GM21786 (cell line): ENCODE measurements around the gene PLXNA1.

Experiments
- ATAC-seq: cut with Tn5 transposase; IDR thresholded peaks from one replicate; pipeline ENCODE4 v1.9.1; 2021; ENCODE audit not compliant: unreplicated experiment

The PLXNA1 gene

GRCh38 chr3:126982471-126983175 is at the start of gene PLXNA1:
Gene PLXNA1 (plus strand): TSS chr3:126983115. CDS start chr3:126988594, 5,479 bp downstream.
- ATAC-seq = peak; percentile 53

DNA sequence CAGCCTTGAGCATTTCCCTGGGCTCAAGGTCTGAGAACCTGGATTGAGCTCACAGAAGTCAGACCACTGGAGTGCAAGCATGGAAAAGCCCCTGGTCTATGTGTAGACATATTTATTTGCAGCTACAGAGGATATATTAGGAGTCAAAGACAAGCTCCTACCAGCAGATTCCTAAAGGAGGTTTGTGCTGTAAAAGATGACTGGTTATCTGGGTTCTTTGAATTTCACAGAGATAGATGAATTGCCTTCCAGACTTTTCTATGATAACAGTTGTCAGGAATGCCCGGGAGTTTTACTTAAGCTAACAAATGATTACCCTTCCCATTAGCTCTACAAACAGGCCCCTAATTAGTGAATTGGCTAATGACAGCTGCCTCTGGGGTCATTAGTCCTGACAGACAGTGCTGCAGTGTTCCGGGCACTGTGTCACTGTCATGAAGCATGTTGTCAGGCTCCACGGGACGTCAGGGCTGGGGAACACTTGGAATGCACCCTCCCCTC is 48.8 kb upstream of the PLXNA1 start:
- ATAC-seq = no peak

- ATAC-seq = no peak
These were observed 47.9 kb upstream of the PLXNA1 start for GRCh38 chr3:126934991-126935390.

DNA sequence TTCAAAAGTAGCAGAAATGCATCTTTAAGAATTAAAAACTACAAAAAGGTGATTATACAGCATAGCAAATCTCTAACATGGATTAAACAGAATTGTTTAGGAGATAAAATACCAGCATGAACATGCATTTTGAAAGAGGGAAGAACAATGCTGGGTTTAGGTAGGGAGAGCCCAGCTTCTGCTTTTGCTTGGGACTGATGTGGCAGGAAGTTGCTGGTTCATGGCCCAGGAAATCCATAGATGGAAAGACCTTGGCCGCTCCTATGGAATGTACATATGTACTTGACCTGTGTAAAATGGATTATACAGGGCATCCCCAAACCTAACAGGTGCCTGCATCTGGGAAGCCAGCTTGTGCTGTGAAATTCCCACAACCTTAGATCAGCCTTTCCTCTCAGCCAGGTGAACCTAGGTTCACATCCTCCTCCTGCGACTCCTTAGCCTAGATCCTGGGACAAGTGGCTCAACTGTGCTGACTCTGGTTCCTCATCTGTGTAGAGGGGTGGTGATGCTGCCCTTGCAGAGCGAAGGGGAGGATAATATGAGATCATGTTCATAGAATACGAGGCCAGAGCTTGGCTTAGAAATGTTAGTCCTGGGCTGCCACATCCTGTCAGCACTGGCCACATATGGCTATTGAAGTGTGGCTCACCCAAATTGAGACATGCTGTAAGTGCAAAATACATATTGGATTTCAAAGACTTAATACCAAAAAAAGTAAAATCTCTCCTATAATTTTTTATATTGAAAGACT is 47.0 kb upstream of the PLXNA1 start:
- ATAC-seq = no peak

- no peak for ATAC-seq
These were observed 46.0 kb upstream of the PLXNA1 start for GRCh38 chr3:126936853-126937425.

GRCh38 chr3:126937533-126937932 is 45.4 kb upstream of the PLXNA1 start:
- ATAC-seq = no peak

DNA sequence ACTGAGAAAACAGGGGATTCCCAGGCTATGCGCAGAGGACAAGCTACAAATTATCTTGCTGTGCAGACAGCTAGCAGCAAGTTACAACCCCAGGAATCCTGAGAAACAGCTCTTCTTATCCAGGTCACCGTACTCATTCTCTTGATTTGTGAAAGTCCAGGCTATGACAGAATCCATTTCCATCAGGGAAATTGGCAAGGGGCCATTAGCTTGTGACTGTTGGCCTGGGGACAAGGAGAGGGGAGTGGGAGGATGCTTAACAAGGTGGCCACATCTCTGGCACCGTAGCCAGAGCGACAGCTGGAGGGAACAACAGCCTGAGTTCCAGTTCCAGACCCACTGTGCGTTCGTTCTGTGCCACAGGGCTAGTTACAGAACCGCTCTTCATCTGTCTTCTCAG is 44.9 kb upstream of the PLXNA1 start:
- ATAC-seq = no peak

DNA sequence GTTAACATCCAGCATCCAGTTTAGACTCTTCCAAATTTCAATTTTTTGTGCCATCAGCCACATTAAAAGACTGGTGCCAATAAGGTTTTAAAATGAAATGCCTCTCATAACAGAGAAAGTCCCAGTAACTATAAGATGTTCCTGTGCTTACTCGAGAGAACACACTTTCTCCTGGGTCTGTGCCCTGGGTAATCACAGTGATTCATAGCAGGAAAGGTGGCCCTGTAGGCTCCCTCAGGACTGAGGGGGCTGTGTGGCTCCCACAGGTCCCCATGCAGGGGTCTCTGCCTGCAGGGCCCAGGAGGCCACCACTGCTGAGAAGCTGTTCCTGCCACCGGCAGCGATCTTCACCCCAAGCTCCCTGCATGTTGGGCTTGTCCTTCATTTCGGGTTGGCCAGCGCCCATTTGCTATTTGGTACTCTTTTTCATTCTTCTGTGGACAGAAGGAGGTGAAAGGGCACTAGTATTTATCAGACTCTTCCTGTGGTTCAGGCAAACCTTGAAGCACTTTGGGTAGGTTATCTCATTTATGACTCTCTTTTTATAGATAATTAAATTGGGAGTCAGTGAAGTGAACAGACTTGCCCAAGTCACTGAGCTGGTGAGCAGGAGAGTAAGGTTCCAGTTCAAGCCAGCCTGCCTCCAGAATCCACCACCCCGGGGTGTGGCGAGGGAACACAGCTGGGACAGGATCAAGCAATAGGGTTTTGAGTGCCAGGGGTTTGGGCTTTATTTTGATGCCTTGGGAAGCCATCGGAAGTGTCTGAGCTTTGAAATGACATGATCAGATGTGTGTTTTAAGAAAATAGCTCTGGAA is 44.2 kb upstream of the PLXNA1 start:
- ATAC-seq = no peak

DNA sequence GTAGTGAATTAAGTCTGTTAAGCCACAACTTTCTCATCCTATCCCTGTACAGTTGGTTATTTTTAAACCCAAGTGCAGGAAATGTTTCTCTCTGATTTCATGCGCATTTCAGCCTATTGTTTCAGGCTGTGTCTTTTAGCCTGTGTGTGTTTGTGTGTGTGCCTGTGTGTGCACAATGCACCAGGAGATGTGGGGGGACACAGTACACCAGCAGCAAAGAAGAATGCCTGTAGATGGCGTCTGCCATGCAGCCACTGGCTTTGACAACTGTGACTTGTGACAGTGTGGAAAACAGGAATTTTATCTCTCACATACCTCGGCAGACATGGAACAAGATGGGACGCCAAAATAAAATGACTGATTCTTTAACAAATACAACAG is 43.6 kb upstream of the PLXNA1 start:
- ATAC-seq = no peak

GRCh38 chr3:126939733-126940132 is 43.2 kb upstream of the PLXNA1 start:
- no peak for ATAC-seq

- ATAC-seq = no peak
These were observed 41.1 kb upstream of the PLXNA1 start for GRCh38 chr3:126941721-126942270.

- ATAC-seq = no peak
These were observed 38.6 kb upstream of the PLXNA1 start for GRCh38 chr3:126944089-126944965.

DNA sequence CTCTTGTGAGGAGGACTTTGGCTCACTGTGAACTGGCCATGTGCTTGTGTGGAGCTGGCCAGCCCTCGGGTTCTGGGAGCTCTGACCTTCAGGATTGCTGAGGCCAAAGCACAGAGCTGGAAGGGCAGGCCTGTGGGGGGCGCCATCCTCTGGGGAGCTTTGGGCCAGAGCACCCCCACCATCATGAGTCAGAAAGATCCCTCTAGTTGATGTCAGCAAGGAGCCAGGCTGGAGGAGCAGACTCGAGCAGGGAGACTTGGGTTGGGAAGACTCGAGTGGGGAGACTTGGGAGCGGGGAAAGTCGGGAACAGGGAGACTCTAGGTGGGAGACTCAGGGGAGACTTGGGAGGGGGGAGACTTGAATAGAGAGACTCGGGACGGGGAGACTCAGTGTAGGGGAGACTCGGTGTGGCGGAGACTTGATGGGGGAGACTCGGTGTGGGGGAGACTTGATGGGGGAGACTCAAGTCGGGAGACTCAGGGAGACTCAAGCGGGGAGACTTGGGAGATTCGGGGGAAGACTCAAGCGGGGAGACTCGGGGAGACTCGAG is 37.7 kb upstream of the PLXNA1 start:
- ATAC-seq = no peak

GRCh38 chr3:126945891-126946290 is 37.0 kb upstream of the PLXNA1 start:
- ATAC-seq = no peak

GRCh38 chr3:126946405-126946804 is 36.5 kb upstream of the PLXNA1 start:
- no peak for ATAC-seq

DNA sequence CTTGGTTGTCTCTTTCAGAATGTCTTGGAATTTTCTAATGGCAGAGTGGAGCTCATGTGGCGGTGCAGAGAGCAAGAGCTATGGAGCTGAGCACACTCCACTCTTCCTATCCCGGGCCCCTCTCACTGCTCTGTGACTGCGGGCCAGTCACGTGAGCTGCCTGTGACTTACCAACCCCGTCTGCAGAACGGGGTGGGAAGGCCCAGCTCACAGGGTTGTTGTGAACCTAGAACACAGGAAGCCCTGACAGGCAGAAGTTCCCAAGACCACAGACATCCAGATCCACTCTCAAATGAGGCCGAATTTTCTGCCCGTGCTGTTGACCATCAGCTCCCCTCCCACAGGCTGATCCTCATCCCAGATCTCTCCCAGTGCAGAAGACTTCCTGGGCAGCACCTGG is 35.5 kb upstream of the PLXNA1 start:
- ATAC-seq = no peak

DNA sequence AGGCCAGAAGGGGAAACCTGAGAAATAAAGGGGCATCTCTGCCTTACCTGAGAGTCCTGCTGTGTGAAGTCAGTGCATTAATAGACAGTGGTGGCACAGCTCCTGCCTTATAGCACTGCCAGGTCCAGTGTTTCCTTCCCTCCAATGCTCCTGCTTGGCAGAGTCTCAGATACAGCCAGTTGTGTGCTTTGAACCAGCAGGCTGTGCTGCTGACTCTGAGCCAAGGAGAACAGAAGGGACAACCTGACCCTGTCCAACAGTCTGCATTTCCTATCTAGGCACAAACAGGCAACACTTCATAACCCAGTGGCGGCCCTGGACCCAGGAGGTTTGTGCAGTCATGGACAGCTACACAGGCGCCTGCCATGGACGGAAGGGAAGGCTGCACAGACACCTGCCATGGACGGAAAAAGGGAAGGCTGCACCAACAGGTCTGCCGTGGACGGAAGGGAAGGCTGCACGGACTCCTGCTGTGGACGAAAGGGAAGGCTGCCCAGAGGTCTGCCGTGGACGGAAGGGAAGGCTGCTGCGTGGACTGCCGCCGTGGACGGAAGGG is 33.9 kb upstream of the PLXNA1 start:
- ATAC-seq = no peak

DNA sequence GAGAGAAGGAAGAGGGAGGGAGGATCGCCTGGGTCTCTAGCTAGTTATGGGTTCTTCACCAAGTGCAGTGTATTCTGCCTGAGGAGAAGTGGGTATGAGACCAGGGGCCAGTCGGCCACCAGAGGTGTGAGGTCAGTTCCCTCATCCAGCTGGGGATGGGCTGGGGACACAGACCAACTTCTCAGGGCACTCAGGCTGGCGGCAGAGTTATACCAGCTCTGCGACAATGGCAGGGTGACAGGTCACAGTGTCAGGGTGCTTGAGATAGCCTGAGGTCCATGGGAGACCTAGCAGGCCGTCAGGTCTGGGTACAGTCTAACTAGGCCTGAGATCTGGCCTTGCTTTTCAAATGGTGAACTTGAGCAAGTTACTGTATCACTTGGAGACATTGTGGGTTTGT is 31.4 kb upstream of the PLXNA1 start:
- ATAC-seq = no peak

GRCh38 chr3:126952261-126952982 is 30.5 kb upstream of the PLXNA1 start:
- ATAC-seq = no peak
